ENCODE results near the gene CETN2.
"Not testable (repeated sequence)": the region's sequence is repeated elsewhere in the genome, so short reads cannot be mapped to it uniquely, and the experiment has no call there.

Gene CETN2

GRCh38 chrX:152830312-152831305 is at the start of gene CETN2, which contains the start of gene NSDHL:
TSS of gene CETN2 (minus strand) at chrX:152830757. CDS start at chrX:152830710, 47 bp downstream.
TSS of gene NSDHL (plus strand) at chrX:152831063. CDS start at chrX:152846325, 15,262 bp downstream.
- DNase-seq: peak; percentile 87

- no peak for DNase-seq
Observed at GRCh38 chrX:152878976-152879755, 48.6 kb upstream of the CETN2 start.

DNA sequence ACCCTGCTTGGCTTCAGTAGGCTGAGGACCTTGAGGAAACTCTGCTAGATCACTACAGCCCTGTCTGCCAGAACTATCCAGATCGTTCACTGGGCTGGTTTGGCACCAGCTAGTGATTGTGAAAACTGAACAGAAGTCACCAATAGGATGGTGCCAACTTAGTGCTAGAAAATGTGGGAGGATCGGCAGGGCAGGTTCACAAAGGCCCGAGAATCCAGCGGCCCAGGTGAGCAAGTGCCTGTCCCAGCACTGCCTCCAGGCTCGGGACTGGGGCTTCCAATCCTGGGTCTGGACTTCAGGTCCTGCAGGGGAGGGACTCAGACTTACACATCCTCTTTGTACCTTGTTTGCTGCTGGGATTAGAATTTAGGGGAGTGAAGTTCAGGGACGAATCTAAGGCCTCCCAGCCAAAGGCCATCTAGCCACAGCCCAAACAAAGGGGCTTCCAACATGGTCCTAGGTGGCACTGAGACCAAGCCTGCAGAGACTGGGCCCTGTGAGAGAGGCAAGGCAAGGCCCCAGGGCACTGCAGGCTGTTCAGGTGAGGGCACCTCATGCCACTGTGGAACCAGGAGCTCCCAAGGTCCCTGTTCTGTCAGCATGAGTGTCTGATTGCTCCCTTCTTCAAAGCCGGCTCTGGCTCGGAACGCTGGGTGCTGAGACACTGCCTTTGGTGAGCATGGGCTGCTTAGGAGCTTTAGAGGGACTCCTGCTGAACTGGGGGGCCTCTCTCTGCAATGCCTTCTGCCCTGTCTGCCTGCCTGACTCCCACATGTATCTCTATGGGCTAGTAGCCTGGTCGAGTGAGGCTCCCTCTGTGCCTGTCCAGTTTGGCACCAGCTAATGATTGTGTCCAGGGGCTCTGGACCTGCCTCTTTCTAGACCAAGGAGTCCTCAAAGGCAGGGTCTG is 46.6 kb upstream of the CETN2 start:
- no peak for DNase-seq

DNA sequence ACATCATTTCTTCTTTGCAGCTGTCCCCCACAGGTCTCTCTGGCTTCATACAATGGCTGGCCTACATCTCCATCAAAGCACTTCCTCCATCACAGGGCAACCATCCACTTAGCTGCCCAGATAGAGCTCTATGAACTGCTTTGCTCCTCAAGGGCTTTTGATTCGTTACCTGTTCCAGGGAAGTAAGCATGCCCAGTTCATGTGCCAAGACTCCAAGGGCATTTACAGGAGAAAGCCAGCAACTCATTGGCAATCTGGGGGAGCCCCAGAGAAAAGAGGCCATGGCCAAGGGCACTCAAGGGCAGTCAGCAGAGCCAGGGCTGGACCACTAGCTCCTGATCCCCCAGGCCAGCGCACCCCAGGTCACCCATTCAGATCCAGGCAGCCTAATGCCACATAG is 42.8 kb upstream of the CETN2 start:
- no peak for DNase-seq

DNA sequence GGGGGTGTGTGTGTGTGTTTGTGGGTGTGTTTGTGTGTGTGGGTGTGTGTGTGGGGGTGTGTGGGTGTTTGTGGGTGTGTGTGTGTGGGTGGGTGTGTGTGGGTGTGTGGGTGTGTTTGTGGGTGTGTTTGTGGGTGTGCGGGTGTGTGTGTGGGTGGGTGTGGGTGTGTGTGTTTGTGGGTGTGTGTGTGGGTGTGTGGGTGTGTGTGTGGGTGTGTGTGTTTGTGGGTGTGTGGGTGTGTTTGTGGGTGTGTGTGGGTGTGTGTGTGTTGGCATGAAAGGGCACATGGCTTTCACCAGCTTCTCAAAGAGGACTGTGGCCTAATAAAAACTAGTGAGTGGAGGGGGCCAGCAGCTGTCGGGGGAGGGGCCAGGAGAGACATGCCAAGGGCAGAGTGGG is 42.0 kb upstream of the CETN2 start:
- DNase-seq: no peak

GRCh38 chrX:152871260-152871659 is 40.7 kb upstream of the CETN2 start:
- DNase-seq: no peak

DNA sequence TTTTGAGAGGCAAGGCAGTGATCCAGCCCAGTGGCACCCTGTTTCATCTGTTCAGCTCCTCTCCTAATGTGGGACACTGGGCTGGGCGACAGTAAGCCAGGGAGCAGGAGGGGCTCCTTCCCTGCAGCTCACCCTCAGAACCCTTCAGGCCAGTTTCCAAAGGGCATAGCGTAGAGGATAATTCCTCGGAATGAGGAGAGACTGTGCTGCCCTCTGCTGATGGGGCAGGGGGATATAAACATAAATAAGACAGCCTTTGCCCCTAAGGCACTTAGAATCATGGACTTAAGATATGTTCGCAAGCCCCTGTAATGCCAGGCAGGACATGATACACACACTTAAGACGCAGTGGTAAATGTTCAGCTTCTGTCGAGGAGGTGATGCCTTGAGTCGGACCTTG is 39.4 kb upstream of the CETN2 start:
- no peak for DNase-seq

DNA sequence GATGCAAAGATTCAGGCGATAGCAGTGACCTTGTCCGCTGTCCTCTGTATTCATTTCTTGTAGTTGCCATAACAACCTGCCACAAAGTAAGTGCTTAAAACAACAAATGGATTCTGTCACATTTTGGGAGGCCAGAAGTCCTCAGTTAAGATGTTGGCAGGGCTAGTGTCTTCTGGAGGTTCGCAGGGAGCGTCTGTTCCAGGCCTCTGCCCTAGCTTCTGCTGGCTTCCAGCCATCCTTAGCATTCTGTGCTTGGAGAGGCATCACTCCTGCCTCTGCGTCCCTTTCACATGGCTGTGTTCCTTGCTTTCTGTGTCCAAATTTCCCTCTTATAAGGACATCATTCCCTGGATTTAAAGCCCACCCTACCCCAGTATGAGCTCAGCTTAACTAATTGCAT is 35.8 kb upstream of the CETN2 start:
- DNase-seq: no peak

GRCh38 chrX:152865232-152865920 is 34.8 kb upstream of the CETN2 start:
- no peak for DNase-seq

DNA sequence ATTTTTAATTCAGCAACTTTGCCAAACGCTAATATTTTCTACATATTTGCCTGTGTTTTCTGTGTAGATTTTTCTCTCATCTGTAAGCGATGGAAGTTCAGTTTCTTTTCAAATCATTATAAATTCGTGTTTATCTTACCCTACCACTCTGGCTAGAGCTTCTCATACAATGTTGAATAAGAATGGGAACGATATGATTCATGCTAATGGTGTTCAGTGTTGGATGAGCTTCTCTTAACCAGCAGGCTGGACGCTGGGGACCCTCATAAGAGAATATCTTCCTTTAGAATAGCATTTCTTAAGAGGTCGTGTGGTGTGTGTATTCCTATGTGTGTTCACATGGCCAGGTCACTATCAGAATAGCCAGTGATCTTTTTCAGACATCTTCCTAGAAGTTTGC is 31.3 kb upstream of the CETN2 start:
- no peak for DNase-seq

DNA sequence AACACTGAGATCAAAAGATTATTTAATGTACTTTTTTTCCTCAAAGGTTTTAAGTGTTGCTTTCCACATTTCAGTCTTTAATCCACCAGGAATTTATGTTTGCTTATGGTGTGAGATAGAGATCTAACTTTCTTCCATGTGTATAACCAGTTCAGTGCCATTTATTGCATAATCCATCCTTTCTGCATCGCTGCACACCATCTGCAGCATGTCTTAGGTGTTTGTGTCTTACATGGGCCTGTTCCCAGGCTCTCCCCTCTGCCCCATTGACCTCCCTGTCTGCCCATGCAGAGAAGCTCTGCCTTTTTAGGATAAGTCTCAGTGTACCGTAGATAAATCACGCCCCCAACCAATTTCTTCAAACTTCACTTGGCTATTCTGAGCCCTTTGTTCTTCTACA is 30.6 kb upstream of the CETN2 start:
- DNase-seq: peak; percentile 9

DNA sequence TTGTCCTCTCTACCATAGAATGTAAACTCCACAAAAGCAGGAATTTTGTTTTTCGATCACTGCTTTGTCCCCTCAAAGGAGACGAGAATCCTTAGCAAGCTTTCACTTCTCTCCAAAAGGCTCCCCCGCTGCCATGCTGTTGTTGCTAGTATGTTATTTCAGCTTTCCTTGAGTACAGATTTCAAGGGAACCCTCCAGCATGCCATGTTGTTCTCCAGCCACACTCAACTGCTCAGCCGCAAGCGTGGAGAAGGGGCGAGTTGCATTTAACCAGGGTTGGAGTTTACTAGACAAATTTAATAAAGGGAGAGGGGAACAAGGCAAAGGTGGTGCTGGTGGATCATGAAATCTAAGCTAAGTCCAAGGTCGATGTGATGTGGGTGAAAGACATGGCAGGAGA is 23.4 kb upstream of the CETN2 start:
- DNase-seq: no peak

DNA sequence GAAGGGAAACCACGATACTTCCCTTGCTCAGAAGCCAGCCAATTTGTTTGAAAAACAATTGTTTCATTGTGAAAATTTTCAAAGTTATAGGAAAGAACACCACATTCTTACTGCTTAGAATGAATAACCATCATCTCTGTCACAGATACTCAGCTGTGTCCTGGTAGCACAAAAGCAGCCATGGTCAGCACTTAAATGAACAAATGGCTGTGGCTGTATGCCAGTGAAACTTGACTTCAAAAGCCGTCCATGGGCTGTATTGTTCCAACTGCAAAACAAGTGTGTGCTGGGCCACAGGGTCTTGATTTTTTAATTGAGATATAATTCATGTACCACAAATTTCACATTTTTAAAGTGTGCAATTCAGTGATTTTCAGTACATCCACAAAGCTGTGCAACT is 19.9 kb upstream of the CETN2 start:
- DNase-seq: no peak

DNA sequence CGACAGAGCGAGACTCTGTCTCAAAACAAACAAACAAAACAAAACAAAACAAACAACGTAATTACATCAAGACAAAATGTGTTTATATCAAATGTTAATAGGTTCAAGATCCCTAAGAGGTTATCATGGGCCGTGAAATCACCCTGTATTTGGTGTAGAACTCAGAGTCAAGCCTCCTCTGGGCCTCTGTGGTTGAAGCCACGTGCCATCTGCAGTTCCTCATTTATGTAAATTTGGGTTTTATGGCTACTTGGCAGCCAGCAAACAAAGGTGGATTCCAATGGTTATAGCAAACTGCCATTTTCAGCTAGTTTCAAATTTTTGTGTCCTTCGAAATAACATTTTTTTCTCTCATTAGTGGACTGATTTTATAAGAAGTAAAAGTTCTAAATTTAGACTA is 16.7 kb upstream of the CETN2 start:
- no peak for DNase-seq

DNA sequence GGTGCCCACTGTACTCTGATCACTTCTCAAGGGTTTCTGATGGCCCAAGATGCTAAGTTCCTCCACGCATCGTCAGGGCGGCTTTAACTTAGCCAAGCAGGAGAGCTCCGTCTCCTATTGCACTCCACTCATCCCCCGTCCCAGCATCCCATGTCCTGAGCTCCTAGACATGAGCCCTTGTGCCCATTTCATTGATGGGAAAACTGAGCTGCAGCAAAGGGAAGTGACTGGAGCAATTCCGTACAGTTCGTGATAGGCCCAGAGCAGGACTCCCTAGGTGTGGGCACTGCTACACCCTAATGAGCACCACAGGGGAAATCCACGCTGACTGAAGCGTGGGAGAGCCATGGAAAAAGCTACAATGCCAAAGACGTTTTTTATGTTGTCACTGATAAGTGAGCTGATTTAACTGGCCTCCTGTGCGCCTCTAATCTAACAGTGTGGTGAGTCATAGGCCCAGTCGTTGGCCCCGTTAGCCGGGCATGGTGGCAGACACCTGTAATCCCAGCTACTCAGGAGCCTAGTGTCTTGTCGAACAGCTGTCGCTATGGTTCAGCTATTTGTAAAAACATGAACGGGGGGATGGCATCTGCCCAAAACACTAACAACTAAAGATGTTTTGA is 15.2 kb upstream of the CETN2 start:
- no peak for DNase-seq

DNA sequence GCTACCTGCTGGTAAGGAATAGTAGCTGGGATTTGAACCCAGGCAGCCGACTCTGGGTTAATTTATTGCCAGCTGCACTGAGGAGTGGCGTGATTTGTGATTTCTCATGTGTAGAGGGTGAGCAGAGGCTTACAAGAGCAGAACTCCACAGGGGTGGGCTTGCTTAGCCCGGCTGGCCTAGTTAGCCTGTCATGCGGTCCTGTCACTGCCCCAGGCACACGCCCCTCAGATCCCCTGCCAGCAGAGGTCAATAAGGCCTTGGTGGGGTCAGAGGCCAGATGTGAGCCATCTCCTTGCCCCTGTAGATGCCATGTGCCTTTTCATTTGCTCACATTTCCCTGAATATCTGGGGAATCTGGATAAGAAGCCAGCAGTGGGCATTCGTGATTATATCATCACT is 13.7 kb upstream of the CETN2 start:
- DNase-seq: no peak

DNA sequence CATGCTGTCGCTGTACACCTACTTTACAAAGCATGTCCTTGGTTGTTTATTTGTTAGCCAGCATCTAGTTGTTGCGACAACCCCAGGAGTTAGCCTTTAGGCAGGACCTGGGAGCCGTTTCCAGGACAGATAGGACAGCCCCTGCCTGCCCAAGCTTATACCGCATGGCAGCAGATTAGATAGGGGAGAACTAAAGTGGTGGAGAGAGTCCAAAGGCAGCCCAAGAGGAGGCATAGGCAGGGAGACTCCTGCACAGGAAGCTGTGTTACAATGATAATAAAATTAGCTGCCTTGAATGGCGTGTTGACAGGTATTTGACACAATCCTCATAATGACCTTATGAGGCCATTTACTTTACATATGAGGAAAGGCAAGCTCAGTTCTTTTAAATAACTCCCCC is 13.3 kb upstream of the CETN2 start:
- no peak for DNase-seq

- DNase-seq: no peak
Observed at GRCh38 chrX:152842772-152843338, 12.3 kb upstream of the CETN2 start.

- not testable (repeated sequence) for DNase-seq
Observed at GRCh38 chrX:152835470-152835869, 4.9 kb upstream of the CETN2 start.

- DNase-seq: no peak
Observed at GRCh38 chrX:152833378-152833777, 2.8 kb upstream of the CETN2 start.

DNA sequence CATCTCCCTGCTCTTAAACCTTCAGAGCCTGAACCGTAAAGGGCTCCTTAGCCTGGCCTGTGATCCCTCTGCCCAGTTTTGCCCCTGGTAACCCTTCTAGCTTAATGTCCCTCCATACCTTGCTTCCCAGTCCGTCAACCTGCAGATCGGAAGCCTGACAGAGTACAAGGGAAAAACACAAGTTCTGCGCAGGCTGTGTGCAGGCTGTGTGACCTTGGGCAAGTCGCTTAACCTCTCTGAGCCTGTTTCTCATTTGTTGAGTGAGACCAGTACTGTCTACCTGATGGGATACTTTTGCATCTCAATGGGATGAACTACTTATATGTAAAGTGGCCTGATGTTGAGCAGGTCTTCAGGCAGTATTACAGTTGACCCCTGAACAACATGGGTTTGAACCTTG is 2.0 kb upstream of the CETN2 start:
- no peak for DNase-seq
